ENCODE data around the gene ARHGAP15.
A peak's percentile ranks its signal among the peaks of the same experiment; 100 is the strongest.

The ARHGAP15 gene

GRCh38 chr2:143417428-143417827 is 288.2 kb downstream of the ARHGAP15 start:
- DNase-seq: no peak

DNA sequence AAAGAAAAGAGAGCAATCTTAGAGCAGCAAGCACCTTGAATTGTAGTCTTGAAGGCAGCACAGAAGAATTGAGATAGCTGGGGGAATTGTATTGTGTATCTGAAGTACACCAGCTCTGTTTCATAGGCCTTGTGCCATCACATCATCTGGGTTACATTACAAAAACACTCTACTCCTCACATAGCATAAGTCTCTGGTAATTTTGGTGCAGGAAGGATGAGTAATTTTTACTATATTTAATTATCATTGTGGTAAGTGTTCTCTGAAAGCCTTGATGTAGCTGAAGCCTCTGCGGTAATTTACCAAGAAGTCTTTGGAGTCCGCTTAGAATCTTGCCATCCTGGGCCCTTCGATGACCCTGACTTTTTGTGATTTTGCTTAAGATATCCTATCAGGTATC is 291.1 kb downstream of the ARHGAP15 start:
- DNase-seq: no peak

- no peak for DNase-seq
These were observed 293.5 kb downstream of the ARHGAP15 start for GRCh38 chr2:143422681-143423080.

DNA sequence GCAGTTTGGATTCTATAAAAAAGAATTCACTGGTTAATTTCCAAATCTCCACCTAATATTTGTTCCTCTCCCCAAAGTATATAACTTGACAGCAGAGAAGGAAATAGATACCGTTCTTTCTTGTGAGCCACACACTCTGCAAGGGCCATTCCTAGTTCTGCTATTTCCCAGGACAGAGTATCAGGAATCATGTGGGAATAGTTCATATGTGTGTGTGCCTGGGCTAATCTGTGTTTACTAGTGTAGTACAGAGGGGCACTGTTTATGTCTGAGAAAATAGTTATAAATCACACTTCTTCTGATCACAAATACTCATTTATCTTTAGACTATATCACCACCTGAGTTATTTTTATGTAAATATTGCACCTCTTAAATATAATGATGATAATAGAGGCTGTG is 296.7 kb downstream of the ARHGAP15 start:
- no peak for DNase-seq

DNA sequence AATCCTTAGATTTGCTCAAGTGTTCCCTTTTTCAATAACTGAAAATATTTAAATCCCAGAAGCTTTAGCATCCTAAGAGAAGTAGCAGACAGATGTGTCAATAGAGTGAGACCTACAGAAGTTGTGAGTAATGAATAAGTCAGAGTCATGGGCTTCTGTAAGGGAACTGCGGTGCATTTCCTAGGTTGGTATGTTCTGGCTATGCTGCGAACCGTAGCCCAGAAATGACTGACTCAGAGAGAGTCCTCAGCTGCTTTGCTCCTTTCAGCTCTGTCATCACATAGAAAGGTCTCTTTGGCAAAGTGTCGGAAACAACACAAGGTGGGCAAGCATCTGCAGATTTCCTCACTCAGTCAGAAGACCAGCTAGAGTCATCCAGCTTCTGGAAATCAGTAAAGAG is 297.1 kb downstream of the ARHGAP15 start:
- DNase-seq: no peak

DNA sequence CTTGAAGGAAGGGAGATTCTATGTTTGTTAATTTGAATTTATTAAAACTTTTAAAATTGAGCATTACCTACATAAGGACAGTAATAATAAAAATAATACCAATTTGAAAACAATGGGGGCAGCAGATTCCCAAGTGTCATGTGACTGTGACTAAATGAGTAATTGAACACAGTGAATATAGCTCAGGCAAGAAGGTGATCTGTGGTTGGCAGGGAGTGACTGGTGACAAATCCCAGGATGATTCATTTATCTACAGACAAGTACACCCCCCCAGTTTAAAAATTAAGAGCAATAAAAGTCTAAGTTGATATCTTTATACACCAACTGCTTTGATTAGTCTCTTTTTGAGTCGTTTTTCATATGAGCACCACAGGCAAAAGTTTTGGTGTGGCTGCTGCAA is 299.5 kb downstream of the ARHGAP15 start:
- peak in 1 of 2 donors; percentile 37 for DNase-seq

DNA sequence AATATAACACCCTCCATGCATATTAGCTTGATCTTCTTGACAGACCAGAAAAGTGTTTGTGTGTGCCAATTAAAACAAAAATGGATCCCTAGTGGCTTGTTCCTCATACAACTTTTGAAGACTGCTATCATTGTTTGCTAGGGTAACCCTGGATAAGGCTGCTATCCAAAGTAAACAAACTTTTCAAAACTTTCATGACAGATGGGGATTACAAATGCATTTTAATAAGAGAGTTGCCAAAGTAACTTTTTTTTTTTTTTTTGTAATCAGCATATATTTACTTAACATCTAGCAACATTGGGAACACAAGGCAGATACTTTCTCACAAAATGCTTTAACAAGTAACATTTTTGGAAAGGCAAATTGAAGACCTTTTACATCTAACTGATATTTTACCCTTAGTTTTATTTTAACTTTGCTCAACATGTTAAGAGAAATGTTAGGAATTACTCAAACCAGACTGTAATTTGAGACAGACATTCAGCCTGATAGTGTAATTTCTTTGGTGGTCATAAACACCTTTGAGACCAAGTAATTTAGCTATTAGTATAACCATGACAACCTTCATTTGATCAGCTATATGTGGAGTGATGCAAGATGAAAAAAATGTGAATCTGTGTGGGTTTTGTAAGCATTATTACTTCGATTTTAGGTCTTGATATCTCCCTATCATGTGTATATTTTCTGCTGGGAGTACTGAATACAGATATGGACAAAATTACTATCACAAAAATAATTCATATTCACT is 300.9 kb downstream of the ARHGAP15 start:
- no peak for DNase-seq

DNA sequence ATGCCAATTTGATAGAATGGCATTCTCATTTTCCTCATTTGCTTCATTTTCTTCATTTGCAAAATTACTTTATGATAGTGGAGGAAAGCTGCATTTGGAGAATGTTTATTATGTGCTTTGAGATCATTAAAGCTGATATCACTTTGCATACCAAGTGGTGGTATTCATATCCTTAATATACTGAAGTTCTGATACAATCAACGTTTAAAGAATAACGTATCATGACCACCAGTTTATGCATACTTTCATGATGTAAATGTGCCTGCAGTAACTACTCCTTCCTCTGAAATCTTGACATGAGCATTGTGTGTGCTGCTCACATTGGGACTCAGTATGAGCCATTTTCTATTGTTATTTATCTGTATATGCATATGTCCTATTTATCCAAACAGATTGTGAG is 302.1 kb downstream of the ARHGAP15 start:
- no peak for DNase-seq

DNA sequence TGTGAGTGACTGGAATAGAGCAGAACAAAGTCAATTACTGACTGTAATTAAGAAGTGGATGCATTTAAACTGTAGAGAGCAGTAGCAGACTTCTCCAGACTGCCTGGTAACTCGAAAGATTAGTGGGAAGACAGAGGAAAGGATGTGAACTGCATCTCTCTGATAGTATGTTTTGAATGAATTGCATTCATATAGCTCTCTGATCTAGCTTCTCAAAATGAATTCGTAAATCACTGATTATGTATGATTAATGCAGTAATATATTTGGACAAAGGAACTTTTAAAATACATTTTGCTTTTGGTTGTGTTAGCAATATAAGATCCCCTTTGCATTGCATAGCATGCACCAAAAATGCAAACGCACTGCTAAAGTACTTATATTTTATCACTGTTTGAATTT is 304.0 kb downstream of the ARHGAP15 start:
- DNase-seq: no peak

DNA sequence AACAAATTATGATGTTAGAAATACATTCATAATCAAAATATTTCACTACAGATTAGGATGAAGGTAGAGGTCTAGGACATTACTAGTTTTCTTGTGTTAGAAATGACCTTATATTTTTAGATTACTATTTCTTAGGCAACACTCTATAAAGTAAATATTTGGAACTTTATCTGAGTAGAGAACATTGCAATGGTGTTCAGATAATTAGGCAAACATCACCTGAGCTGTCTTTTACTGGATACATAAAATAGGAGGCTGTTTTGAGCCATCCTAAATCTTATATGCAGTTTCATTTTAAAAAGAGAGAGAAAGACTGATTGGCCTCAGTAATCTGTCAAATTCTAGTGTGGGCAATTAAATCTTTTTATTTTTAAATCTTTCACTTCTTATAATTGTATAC is 304.6 kb downstream of the ARHGAP15 start:
- no peak for DNase-seq

DNA sequence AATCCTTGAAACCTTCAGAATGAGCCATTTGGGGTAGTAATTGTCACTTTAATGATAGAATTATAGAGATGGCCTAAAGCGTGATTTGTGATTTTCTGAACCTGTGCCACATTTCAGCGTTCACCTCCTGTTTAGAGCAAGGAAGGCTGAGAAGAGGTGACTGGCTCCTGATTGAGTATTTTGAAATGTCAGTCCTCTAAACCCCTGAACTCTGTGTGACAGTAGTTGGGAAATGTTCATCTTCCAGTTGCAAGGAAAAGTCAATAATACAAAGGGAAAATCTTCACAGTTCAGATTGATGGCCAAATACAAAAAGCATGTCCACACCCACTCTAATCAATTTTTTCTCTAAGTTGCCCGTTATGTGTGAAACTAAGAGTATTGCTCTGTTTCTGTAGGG is 305.2 kb downstream of the ARHGAP15 start:
- no peak for DNase-seq

DNA sequence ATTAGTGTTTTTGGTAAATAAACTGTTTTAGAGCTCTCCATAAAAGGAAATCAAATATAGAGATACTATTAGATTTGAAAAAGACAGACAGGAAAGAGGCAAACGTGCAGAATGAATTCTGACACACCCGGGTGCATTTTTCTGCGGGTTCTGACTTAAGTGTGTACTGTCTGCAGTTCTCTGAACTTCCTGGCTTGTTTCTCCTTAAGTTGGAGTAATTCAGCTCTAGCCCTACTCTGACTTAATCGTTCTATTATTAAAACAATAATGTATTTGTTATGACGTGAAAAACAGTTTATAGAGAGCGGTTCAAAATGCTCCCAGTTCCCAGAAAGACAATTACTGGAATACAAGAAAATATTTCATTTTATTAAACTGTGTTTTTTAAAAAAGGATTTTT is 305.9 kb downstream of the ARHGAP15 start:
- no peak for DNase-seq

GRCh38 chr2:143436951-143437350 is 307.7 kb downstream of the ARHGAP15 start:
- DNase-seq: no peak

- DNase-seq: no peak
These were observed 311.3 kb downstream of the ARHGAP15 start for GRCh38 chr2:143440411-143441012.

DNA sequence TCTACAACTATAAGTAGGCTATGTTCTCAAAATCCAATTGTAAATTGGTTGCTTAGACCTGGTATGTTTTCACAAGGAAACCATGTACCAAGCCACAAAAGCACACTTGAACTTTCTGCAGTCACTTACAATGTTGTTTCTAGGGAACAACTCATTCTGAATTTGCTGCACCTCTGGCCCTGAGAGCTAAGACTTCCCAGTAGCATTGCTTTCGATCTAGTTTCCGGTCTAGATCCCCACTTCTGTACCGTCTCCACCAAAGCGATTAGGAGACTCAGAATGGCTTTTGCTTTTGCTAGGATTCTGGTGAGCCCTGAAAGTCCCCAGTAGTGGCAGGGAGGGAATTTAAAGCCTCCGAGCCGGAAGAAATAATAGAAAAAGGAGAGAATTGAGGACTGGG is 313.0 kb downstream of the ARHGAP15 start:
- DNase-seq: no peak

DNA sequence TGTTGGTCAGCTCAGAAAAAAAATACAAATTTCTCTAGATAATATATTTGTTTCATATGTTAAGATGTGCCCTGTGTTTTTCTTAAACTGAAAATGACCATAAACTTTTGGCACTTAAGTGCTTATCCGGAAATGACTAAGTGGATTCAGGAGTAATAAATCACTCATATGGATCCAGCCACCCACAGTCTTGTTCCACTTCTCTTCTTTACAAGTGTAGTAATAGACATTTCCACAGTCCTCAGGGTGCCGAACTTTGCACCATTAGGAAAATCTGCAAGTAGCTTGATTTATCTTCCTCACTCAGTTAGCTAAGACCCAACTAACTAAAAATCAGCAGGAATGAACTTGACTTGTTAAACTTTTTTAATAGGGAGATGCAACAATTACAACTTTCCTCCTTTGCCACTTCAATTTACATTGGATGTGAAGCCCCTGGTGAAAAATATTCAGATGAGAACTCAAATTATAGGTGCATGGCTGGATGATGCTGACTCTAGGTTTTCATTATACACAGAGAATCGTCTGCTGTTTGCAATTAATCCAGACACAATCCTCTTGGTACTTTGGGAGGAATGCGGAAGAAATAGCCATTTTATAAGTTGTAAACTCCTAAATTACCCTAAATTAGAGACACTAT is 322.5 kb downstream of the ARHGAP15 start:
- no peak for DNase-seq

DNA sequence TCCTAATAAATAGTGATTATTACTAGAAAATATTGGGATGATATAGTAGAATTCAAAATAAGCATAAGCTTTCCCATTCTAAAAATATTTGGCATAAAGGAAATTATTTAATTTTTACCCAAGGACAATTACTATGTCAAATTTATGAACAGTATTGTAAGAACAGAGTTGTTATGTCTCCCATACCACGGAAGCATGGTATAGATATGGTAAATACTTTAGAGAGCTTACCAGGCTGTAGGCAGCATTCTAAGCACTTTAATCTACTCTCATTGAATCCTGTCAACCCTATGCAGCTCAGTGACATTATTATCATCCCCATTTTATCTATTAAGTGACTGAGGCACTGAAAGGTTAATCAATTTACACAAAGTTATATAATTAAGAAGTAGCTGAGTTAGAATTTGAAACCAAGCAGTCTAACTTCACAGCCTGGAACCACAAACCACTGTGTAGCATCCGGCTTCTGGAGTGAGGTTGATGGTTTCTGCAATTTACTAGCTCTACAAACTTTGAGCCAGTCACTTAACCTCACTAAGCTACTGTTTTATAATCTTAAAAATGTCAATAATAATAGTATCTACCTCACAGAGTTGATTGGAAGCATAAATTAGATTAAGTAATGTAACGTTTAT is 323.7 kb downstream of the ARHGAP15 start:
- DNase-seq: peak in 1 of 2 donors; percentile 16

DNA sequence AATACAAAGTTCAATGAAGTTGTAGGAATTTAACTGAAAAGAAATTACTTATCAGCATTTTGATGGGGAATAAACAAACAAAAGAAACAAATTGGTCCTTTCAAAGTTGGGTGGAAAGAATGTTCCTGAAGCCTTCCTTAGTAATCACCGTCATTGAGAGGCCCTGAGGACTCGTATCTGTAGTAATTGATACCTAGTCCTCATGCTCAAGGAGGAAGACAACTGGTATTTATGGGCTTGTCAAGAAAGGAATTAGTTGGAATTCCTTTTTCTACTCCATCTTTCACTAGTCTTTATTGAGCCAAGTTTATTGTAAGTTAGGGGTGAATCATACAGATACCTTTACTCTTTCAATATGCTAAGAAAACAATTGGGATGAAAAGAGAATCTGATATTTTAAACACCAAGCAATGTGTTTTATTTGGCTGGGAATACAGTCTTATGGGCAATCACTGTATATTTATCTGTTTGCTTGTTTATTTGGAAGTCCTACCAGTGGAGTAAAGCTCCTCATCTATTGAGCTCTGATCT is 324.8 kb downstream of the ARHGAP15 start:
- DNase-seq: no peak

- DNase-seq: no peak
These were observed 326.1 kb downstream of the ARHGAP15 start for GRCh38 chr2:143455317-143455716.

GRCh38 chr2:143458258-143459190 is 329.3 kb downstream of the ARHGAP15 start:
- DNase-seq: no peak

GRCh38 chr2:143460382-143460781 is 331.2 kb downstream of the ARHGAP15 start:
- DNase-seq: no peak

GRCh38 chr2:143463719-143464118 is 334.5 kb downstream of the ARHGAP15 start:
- no peak for DNase-seq
